Right atrium auricular region (tissue), 2 donors: ENCODE results near the gene GPI. TPM values are rescaled to one million over a fixed set of nuclear protein-coding genes. Genes with fewer than 3 reads are reported as not detected.
A peak's percentile ranks its signal among the peaks of the same experiment; 100 is the strongest.

Experiments
- DNase-seq: peaks from one replicate; pipeline ENCODE4 v3.0.0-alpha.2; 2019; ENCODE audit warnings: low spot score
- H3K27ac ChIP-seq, 2 donors: fragments of 200-600 bp; sonication (generic); 1 replicate in 1 of 2; 2 replicates in 1 of 2; pipeline ENCODE4 v1.5.1; 2016 to 2019
- H3K27me3 ChIP-seq, 2 donors: fragments of 200-600 bp; sonication (generic); one replicate each; pipeline versions ENCODE4 v1.5.1 to v1.6.0; 2017 to 2019
- H3K36me3 ChIP-seq: fragments of 200-600 bp; sonication (generic); one replicate; pipeline ENCODE4 v1.5.1; 2016
- H3K4me1 ChIP-seq, 2 donors: fragments of 200-600 bp; sonication (generic); one replicate each; pipeline versions ENCODE4 v1.5.1 to v1.6.0; 2017 to 2019
- H3K4me3 ChIP-seq, 2 donors: fragments of 200-600 bp; sonication (generic); 1 replicate in 1 of 2; 2 replicates in 1 of 2; pipeline ENCODE4 v1.5.1; 2017 to 2019; ENCODE audit warnings: mild to moderate bottlenecking in 1 of 2, moderate library complexity in 1 of 2
- H3K9me3 ChIP-seq, 2 donors: fragments of 200-600 bp; sonication (generic); one replicate each; pipeline ENCODE4 v1.5.1; 2019
- CTCF ChIP-seq, 2 donors: fragments of 200-600 bp; sonication (generic); IDR thresholded peaks; one replicate each; pipeline ENCODE4 v1.5.1; 2019; ENCODE audit warnings: antibody characterized with exemption in 2 of 2
- total RNA-seq, 2 donors: library from RNA; depleted of rRNA; stranded (reverse); fragments of >200 nt; gene quantifications; one replicate each; pipeline ENCODE4 v1.1.0, GENCODE V29; 2016

GPI gene
- total RNA-seq, 2 donors from 2014 or later, result 340 to 413 TPM

- Histone ChIP-seq H3K4me1 (peaks cover 0 to 3% of the 10 kb centered on the region in 2 donors), H3K9me3 (no peaks in the 10 kb centered on the region), H3K4me3 (no peak overlapping the region), H3K27me3 (no peaks in the 10 kb centered on the region), H3K36me3 (peaks cover 50% of the 10 kb centered on the region), H3K27ac (no peak overlapping the region)
- no peak for TF ChIP-seq CTCF (IDR thresholded peaks at IDR 0.05)
- DNase-seq, result no peak
Measured at GRCh38 chr19:34353546-34353945, 11.4 kb upstream of the GPI start.

- no peak for TF ChIP-seq CTCF (IDR thresholded peaks at IDR 0.05)
- Histone ChIP-seq H3K4me3 (no peak overlapping the region), H3K4me1 (peaks cover 0 to 15% of the 10 kb centered on the region in 2 donors), H3K27ac (no peak overlapping the region), H3K9me3 (no peaks in the 10 kb centered on the region), H3K27me3 (no peaks in the 10 kb centered on the region), H3K36me3 (peaks cover 36% of the 10 kb centered on the region)
- no peak for DNase-seq
Measured at GRCh38 chr19:34355201-34355600, 9.8 kb upstream of the GPI start.

- no peak for TF ChIP-seq CTCF (IDR thresholded peaks at IDR 0.05)
- Histone ChIP-seq H3K9me3 (no peaks in the 10 kb centered on the region), H3K27me3 (no peaks in the 10 kb centered on the region), H3K4me3 (no peak overlapping the region), H3K36me3 (peaks cover 27% of the 10 kb centered on the region), H3K27ac (no peak overlapping the region), H3K4me1 (peaks cover 0 to 15% of the 10 kb centered on the region in 2 donors)
- no peak for DNase-seq
Measured at GRCh38 chr19:34356875-34357274, 8.1 kb upstream of the GPI start.

GRCh38 chr19:34357431-34357830 is 7.6 kb upstream of the GPI start:
- Histone ChIP-seq H3K9me3 (no peaks in the 10 kb centered on the region), H3K27me3 (no peaks in the 10 kb centered on the region), H3K4me1 (peaks cover 0 to 15% of the 10 kb centered on the region in 2 donors), H3K4me3 (no peak overlapping the region), H3K27ac (no peak overlapping the region), H3K36me3 (peaks cover 22% of the 10 kb centered on the region)
- DNase-seq, result no peak
- no peak for TF ChIP-seq CTCF (IDR thresholded peaks at IDR 0.05)

GRCh38 chr19:34359140-34359953 is 5.6 kb upstream of the GPI start:
- H3K36me3 ChIP-seq, result peaks cover 10% of the 10 kb centered on the region
- no peaks in the 10 kb centered on the region for H3K27me3 ChIP-seq
- peak overlapping the region; percentile 33 to 53 for H3K4me3 ChIP-seq
- H3K27ac ChIP-seq, result peak overlapping the region; percentile 82 to 88
- peak; percentile 97 for DNase-seq
- no peaks in the 10 kb centered on the region for H3K9me3 ChIP-seq
- H3K4me1 ChIP-seq, result peaks cover 0 to 19% of the 10 kb centered on the region in 2 donors
- peak; percentile 38 to 79 for TF ChIP-seq CTCF (IDR thresholded peaks at IDR 0.05)
